HG03342 (cell line): ENCODE results near the gene NUTM2A.
A peak's percentile ranks its signal among the peaks of the same experiment; 100 is the strongest.
"Not testable (repeated sequence)": the region's sequence is repeated elsewhere in the genome, so short reads cannot be mapped to it uniquely, and the experiment has no call there.

Source experiments
- ATAC-seq: cut with Tn5 transposase; IDR thresholded peaks from one replicate; pipeline ENCODE4 v1.9.1; 2021; ENCODE audit warnings: mild to moderate bottlenecking, moderate library complexity; ENCODE audit not compliant: unreplicated experiment

The NUTM2A gene

DNA sequence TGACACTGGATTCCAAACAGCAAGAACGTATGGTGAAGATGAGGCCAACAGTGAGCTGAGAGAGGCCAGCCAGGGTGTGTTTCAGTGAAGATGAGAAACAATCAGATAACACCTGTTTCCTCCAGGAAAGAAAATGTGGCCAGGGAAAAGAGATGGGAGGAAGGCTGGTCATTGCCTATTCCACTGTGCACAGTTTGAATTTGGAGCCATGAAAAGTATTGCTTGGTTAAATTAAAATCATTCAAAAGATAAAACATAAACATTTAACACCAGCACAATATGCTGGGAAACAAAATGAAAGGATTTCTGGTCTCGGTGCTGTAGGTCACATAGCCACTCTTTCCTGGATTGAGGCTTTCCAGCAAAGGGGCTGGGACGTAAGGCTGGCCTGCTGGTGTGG, at the start of gene NUTM2A:
NUTM2A (plus strand) TSS at position 301 of the 400 bp plus-strand sequence. CDS start 383 bp downstream, outside the sequence.
- ATAC-seq = not testable (repeated sequence)

DNA sequence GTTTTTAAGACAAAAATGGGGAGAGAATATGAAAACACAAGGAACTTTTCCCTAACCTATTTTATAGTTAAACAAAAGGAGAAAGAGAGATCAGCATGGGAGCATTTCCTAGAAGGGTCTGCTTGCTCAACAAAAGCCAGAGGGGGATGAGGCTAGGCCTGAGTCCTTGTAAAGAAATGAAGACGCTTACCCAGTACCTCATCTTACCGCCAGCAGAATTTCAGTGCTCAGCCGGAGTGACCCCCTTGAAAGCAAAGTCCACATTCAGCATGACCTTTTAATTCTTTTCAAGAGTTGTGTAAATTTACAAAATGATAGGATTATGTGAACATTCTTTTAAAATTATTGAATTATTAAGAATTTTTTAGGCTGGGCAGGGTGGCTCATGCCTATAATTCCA, 47.7 kb upstream of the NUTM2A start:
- not testable (repeated sequence) for ATAC-seq

GRCh38 chr10:87184421-87184820, 40.8 kb upstream of the NUTM2A start:
- not testable (repeated sequence) for ATAC-seq

DNA sequence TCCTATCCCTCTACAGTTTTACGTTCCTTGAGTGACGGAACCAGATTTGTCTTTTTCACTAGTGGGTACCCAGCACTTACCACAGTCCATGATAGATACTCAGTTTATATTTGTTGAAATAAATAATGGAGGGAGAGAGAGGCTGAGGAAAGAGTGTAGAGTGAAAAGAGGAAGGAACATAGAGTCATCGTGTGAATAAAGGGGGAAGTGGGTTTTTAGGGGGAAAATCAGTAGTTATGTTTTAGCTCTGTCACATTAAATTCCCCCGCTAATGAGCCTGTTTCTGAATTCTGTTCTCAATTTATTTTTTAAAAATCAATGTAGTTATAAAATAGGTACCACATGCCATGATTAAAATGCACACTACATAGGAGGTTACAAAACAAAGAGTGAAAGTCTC, 39.2 kb upstream of the NUTM2A start:
- ATAC-seq = not testable (repeated sequence)

GRCh38 chr10:87187573-87187972, 37.7 kb upstream of the NUTM2A start:
- ATAC-seq = not testable (repeated sequence)

GRCh38 chr10:87191841-87192240, 33.4 kb upstream of the NUTM2A start:
- ATAC-seq = not testable (repeated sequence)

GRCh38 chr10:87200924-87201323, 24.3 kb upstream of the NUTM2A start:
- peak; percentile 55 for ATAC-seq

- not testable (repeated sequence) for ATAC-seq
Observed at GRCh38 chr10:87204801-87205200, 20.4 kb upstream of the NUTM2A start.

GRCh38 chr10:87206922-87207321, 18.3 kb upstream of the NUTM2A start:
- ATAC-seq = not testable (repeated sequence)

- not testable (repeated sequence) for ATAC-seq
Observed at GRCh38 chr10:87210309-87210708, 14.9 kb upstream of the NUTM2A start.

DNA sequence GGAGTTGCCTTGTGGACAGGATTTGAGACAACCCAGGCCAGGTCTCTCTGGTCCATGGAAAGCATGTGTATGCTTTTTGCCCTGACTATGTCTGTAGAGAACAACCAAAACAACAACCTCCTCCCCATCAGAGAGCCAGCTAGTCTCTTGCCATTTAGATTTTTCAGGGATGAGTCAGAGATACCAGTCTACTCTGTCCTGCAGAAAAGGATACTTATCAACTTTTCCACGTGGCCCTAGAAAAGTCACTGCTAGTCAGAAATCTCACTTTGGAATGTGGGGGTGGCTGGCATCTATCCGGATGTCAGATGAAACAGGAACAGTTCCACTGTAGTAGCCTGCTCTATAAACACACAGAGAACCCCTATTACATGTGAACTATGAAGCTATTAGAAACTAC, 13.4 kb upstream of the NUTM2A start:
- not testable (repeated sequence) for ATAC-seq

DNA sequence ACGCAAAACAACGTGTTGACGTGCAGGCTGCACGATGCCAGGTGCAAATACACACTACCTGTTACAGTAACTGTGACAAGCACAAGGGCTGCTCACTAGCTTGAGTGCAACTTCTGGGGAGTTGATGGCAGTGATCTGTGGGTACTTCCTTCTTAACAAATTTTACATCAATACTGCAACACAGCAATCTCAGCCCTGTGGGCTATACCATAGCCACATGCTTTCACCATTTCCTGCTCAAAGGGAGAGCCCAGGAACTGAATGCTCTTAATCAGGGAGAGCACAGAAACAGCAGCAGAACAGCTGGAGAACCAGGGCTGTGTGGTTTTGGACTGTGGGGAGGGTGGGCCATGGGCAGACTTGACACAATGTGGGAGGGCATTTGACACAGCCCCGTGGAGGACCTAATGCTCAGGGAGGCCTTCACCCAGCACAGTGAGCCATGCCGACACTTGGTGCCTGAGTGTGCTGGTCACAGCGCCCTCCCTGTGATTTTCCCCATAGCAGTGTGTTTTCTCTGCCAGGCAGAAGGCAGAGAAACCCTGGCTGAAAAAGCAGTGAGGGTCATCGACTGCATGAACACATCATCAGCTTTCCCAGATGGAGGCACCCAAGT, 12.0 kb upstream of the NUTM2A start:
- not testable (repeated sequence) for ATAC-seq

DNA sequence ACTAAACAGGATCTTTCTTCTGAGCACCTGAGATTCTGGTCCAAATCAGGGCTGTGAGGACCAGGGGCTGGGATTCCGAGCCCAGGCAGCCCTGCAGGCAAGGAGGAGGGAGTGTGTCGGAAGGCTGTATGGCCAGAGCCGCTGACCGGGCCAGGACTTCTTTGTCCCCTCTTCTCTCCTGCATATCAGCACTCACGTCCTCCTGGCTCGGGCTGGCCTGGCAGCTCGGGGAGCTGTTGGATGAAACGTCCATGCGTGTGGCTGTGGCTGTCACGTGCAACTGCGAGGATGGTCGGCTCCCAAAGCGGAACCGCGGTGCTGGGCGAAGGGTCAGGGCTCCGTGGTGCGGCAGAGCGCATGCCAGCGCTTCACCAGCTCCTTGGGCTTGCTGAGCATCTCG, 11.4 kb upstream of the NUTM2A start:
- not testable (repeated sequence) for ATAC-seq

DNA sequence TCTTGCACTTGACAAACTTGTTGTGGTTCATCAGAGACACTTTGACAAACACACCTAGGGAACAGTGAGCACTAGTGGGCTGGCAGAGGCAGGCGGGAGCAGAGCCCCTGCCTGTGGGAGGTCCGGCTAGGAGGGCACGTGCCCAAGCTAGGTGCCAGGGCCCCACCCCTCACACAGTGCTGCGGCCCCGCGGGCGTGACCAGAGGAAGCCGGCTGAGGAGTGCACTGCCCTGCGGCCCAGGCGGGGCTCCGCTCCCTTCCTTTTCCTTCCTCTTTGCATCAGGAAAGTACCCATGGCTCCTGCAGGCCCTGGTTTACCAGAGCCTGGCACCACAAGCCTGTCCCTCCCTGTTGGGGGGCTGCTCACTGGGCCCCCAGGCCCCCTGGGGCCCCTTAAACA, 9.1 kb upstream of the NUTM2A start:
- not testable (repeated sequence) for ATAC-seq

GRCh38 chr10:87219370-87219769, 5.9 kb upstream of the NUTM2A start:
- ATAC-seq = not testable (repeated sequence)

- not testable (repeated sequence) for ATAC-seq
Observed at GRCh38 chr10:87222789-87223188, 2.5 kb upstream of the NUTM2A start.

GRCh38 chr10:87228247-87228646, 3.0 kb downstream of the NUTM2A start:
- not testable (repeated sequence) for ATAC-seq

- not testable (repeated sequence) for ATAC-seq
Observed at GRCh38 chr10:87229211-87229610, 4.0 kb downstream of the NUTM2A start.

GRCh38 chr10:87234854-87235253, 9.6 kb downstream of the NUTM2A start:
- ATAC-seq = not testable (repeated sequence)

DNA sequence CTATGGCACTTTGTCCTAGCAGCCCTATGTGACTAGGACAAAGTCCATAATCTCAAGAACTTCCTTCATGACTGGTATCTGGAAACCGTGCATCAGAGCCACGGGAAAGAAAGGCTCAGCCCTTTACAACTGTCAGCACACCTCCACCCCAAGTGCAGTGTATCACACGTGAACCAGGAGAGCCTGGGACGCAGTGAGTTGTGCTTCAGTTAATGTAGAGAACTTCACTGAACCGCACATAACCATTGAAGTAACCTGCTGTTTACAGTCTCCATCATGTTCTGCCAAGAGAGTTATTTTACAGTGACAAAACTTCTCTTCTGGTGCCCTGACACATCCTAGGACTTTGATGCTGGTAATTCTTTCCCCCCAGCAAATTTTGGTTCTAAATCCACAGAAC, 12.0 kb downstream of the NUTM2A start:
- ATAC-seq = not testable (repeated sequence)

GRCh38 chr10:87239346-87239808, 14.1 kb downstream of the NUTM2A start:
- ATAC-seq = not testable (repeated sequence)

GRCh38 chr10:87242192-87242591, 16.9 kb downstream of the NUTM2A start:
- not testable (repeated sequence) for ATAC-seq

GRCh38 chr10:87247335-87247734, 22.1 kb downstream of the NUTM2A start:
- ATAC-seq = not testable (repeated sequence)
